ENCODE data around the gene ACLY.

ACLY gene

DNA sequence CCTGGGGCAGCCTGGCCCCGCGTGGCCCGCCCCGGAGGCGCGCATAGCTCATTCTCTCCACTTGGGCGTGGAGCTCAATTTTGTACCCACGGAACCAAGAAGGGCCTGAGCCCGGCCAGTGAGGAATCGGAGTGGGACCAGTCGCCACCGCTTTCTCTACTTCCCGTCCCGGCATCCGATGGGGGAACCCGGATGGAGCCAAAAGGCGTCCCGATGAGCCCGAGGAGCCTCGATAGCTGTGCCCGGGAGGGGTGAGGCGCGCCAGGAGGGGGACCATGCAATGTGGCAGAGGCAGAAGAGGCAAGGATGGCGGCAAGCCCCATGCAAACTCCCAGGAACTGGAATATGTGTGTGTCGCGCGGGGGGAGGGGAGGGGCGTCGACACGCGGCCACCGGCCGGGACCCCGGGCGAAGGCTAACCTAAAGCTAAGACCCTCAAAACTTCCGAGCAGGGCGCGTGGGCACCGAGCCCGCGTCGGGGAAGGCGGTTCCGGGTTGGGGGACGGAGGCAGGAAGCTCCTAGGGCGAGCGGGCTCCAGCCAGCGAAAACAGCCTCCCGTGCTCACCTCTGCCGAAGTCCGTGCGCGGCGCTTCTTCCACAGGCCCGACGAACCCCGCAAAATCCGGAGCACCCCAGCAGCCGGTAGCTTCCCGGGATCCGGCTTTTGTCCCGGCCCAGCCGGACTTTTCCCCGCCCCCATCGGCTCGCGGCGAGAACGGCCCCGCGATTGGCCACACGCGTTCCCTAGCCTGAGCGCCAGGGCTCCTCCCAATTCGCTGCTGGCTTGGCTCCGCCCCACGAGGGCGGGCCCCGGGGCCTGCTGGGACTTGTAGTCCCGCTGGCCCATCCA lies at the start of gene ACLY:
TSS of gene ACLY (minus strand) at position 638 of the 851 bp plus-strand sequence. CDS start 5,078 bp downstream, outside the sequence.
- peak; percentile 95 for DNase-seq (ENCODE audit: low read depth in 1 of 2, low spot score in 1 of 2)

GRCh38 chr17:41967921-41968578 lies 49.3 kb upstream of the ACLY start:
- no peak for DNase-seq (ENCODE audit: low read depth in 1 of 2, low spot score in 1 of 2)

DNA sequence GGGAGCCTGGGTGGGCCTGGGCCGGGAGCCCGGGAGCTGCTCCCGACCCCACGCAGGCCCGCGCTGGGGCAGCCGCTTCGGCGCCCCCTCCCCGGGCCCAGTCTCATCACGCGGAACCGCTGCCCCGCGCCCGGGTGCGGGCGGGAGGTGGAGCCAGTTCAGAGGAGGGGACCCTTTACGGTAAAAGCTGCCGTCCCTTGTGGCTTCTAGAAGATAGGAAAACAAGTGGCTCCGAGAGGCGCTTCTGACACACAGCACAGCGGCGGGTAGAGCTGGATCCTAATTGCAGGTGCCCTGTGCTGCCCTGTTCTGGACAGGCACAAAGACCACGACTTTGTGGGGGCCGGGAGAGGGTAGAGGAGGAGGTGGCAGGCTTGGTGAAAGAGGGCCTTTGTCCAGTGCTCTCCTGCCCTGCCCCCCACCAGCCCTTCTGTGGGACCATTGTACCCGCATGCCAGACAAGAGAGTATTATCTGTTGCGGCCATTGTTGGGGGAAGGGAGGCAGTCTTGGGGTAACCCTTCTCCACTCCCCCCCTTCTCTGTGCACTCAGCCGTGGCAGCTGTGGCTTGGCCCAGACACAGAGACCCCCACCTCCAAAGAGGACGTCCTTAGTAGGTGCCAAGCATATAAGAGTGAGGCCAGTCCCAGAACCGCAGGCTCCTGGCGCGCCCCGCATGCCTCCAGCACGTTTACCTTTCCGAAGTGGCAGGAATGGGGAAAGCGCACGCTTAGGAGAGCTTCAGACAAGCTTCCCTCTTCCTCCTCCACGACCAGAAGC lies 48.6 kb upstream of the ACLY start:
- DNase-seq (ENCODE audit: low read depth in 1 of 2, low spot score in 1 of 2) = peak; percentile 21 to 30

- DNase-seq (ENCODE audit: low read depth in 1 of 2, low spot score in 1 of 2) = peak; percentile 75 to 84
Observed at GRCh38 chr17:41966463-41967140, 47.9 kb upstream of the ACLY start, which contains the start of gene CNP. TSS of gene CNP (plus strand) at chr17:41966795. CDS start at chr17:41966885, 90 bp downstream.

DNA sequence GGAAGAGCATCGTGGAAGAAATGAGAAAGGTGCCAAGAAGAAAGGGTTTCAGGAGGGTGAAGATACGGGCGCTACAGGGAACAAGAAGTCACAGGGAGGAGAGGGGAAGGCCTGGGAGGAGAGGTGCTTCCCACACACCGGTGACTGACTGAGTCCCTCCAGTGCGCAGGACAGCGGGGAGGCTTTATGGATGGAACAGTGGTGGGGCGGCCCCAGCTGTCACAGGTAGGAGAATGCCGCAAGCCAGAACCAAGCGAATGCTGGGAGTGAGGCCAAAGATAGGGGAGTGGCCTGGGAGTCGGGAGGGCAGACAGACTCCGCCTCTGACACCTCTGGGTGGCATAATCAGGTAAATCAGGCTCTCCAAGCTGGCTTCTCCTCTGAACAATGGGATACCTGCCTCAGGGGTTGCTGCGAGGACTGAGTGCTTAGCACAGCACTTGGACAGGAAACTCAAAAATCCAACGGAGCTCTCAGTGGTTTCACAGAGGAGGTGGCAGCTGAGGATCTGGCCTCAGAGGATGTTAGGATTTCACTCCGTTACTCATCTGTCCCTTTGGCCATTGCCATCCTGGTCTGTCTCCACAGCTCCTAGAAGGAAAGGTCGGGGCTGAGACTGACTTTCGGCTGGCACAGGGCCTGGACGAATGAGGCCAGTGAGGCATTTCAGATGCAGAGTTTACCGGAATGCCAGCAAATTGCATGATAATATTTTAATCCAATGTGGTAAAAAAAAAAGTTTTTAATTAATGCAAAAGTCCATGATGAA lies 47.1 kb upstream of the ACLY start:
- DNase-seq (ENCODE audit: low read depth in 1 of 2, low spot score in 1 of 2) = peak; percentile 31 to 70

DNA sequence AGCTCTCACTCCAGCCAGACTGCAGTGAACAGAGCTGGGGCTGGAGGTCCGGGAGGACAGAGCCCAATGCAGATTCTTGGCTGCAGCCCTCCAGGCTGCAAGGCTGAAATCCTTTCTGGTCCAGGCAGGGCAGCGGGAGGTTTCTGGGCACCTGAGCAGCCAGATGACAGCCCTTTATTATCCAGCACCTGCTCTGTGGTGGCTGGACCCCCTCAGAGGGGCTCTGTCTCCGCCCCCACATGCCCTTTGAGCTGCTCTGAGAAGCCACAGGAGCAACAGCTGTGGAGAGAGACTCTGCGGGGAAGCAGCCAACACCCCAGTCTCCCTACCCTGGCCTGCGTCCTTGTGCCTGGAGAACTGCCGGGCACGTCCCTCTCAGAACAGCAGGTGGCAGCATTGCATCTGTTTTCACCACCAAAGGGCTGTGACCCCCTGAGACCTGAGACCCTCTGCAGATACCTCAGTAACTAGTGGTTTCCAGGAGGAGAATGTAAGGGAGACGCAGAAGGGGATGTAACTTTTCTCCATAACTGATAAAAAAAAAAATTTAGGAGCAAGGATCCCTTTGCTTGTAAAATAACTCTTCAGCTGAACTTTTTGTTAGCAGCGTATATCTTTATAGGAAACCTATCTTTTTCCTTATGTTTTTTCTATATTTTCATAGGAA lies 44.1 kb upstream of the ACLY start:
- DNase-seq (ENCODE audit: low read depth in 1 of 2, low spot score in 1 of 2) = peak; percentile 44 to 62

GRCh38 chr17:41962111-41962510 lies 43.4 kb upstream of the ACLY start:
- DNase-seq (ENCODE audit: low read depth in 1 of 2, low spot score in 1 of 2) = no peak

DNA sequence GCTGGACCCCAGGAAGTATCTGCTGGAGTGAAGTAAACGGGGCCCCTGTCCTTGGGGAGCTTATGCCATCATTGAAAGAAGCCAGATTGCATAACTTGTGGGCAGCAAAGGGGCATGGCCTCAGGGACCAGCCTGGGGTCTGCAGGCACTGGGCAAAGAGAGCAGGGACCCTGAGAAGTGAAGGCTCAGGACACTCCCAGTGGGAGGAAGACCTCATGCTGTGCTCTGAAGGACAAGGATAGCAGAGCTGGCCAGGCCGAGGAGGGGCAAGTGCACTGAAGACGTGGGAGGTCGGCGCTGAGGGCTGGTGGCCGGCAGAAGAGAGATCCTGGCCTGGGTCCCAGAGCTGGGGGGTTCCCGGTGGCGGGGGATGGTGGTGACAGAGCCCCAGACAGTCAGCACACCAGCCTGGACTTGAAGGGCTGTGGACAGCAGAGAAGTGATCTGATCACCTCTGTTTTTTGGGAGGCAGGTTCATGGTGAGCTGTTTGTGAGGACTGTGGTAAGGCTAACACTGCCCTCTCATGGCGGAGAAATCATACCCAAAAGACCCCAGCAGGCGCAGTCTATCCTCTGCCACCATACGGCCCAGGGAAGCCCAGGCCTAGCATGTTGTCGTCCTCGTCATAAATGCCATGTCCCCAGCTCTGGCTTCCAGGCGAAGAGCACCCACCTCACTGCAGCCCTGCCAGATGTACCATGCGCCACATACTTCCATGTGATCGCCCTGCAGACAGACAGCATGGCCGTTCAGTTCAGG lies 40.8 kb upstream of the ACLY start:
- DNase-seq (ENCODE audit: low read depth in 1 of 2, low spot score in 1 of 2) = no peak

DNA sequence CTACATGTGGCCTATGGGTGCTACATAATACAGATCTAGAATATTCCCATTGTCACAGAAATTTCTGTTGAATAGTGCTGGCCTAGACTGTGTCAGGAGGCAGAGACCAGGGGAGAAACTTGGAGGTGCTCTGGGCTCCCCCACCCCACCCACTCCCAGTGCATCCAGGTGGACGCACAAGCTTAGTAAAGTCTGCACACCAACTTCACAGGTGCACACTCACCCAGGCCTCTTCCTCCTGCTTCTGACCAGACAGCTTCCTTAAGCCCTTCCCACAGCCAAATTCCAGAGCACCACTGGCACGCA lies 40.2 kb upstream of the ACLY start:
- no peak for DNase-seq (ENCODE audit: low read depth in 1 of 2, low spot score in 1 of 2)

GRCh38 chr17:41957869-41958439 lies 39.2 kb upstream of the ACLY start:
- no peak for DNase-seq (ENCODE audit: low read depth in 1 of 2, low spot score in 1 of 2)

- DNase-seq (ENCODE audit: low read depth in 1 of 2, low spot score in 1 of 2) = no peak
Observed at GRCh38 chr17:41957031-41957868, 38.5 kb upstream of the ACLY start.

- DNase-seq (ENCODE audit: low read depth in 1 of 2, low spot score in 1 of 2) = no peak
Observed at GRCh38 chr17:41956522-41956921, 37.8 kb upstream of the ACLY start.

DNA sequence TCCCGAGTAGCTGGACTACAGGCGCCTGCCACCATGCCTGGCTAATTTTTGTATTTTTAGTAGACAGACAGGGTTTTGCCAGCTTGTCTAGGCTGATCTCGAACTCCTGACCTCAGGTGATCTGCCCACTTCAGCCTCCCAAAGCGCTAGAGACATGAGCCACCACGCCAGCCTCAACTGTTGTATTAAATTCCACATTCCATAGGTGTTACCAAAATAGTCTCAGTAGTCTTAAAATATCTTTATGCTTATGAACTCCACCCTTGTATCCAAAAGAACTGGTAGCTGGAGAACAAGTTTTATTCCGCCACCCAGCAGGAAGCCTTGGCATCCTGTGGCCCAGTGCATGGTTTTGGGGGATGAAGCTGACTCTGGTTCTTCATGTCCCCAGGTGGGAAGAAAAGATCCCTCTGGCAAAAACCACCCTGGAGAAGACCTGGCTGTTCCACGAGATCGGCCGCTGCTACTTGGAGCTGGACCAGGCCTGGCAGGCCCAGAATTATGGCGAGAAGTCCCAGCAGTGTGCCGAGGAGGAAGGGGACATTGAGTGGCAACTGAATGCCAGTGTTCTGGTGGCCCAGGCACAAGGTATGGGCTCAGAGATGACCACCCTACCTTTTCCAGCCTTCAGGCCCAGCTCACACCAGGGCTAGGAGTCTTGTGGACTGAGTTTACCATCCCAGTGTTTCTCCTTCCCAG lies 30.2 kb upstream of the ACLY start:
- DNase-seq (ENCODE audit: low read depth in 1 of 2, low spot score in 1 of 2) = no peak

GRCh38 chr17:41944943-41945342 lies 26.2 kb upstream of the ACLY start:
- no peak for DNase-seq (ENCODE audit: low read depth in 1 of 2, low spot score in 1 of 2)

DNA sequence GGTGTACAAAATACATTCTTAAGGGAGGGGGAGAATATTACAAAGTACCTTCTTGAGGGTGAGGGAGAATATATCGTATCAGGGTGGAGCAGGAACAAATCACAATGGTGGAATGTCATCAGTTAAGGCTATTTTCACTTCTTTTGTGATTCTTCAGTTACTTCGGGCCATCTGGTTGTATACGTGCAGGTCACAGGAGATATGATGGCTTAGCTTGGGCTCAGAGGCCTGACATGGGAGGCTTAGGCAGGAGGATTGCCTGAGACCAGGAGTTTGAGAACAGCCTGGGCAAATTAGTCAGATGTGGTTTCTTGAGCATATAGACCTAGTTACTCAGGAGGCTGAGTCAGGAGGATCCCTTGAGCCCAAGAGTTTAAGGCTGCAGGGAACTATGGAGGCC lies 24.7 kb upstream of the ACLY start:
- no peak for DNase-seq (ENCODE audit: low read depth in 1 of 2, low spot score in 1 of 2)

GRCh38 chr17:41942626-41943373 lies 24.0 kb upstream of the ACLY start:
- no peak for DNase-seq (ENCODE audit: low read depth in 1 of 2, low spot score in 1 of 2)

DNA sequence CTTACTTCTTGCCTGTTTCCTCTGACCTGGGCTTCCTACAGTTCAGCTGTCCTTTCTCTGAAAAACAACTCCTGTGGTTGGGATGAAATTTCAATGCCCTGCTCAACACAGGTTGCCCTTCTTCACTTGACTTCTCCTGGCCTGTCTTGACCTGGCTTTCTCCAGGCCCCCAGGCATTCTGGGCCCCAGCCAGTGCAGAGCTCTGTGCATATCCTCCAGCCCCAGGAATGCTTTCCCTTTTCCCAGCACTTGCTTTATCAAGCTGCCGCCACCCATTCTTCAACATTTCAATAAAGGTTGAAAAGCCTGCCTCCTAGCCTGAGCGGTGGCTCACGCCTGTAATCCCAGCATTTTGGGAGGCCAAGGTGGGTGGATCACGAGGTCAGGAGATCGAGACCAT lies 22.4 kb upstream of the ACLY start:
- no peak for DNase-seq (ENCODE audit: low read depth in 1 of 2, low spot score in 1 of 2)

All from activated CD4-positive, alpha-beta T cell treated with anti-CD3 and anti-CD28 coated beads, Interleukin-2, amount 50 U/mL, for 24 hours (primary cell).